Right lobe of liver (tissue), 4 donors: Measurements from ENCODE around the gene NDFIP2.

ENCODE experiments used
- POLR2A ChIP-seq: fragments of 450-650 bp; IDR thresholded peaks from one replicate; pipeline ENCODE4 v1.6.1; 2017; ENCODE audit warnings: antibody characterized with exemption, mild to moderate bottlenecking
- TF ChIP-seq, protein P1 (sequence below), 4 donors: fragments of 200-600 bp in 3 of 4; fragments of 450-650 bp in 1 of 4; IDR thresholded peaks; one replicate each; pipeline versions ENCODE4 v1.5.1 to v1.8.0; 2016 to 2022; ENCODE audit warnings: antibody characterized with exemption in 4 of 4, mild to moderate bottlenecking in 2 of 4
- donor health status: DM: no; HTN: no; CAD: no.
- donor health status: DM: no; HTN: no; CAD: no.
- donor health status: DM: no; HTN: yes; CAD: no.

DNA sequence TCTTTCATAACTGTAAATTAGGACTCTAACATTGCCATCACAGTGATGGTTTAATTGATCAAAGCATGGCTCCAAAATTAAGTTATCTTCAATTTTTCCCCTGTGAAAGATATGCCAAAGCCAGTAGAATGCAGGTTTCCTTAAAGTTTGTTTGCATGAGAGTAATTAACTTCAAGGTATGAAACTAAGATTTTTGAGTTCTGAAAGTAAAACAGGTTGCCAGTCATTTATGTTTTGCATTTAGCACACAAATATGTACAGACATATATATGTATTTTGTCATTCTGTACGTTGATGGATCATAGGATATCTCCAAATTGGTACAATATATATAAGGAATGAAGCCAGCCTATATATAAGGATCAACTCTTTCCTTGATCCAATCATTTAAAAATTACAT is 23.6 kb upstream of the NDFIP2 start:
- TF ChIP-seq POLR2A, result no peak
- TF ChIP-seq, protein P1, sequence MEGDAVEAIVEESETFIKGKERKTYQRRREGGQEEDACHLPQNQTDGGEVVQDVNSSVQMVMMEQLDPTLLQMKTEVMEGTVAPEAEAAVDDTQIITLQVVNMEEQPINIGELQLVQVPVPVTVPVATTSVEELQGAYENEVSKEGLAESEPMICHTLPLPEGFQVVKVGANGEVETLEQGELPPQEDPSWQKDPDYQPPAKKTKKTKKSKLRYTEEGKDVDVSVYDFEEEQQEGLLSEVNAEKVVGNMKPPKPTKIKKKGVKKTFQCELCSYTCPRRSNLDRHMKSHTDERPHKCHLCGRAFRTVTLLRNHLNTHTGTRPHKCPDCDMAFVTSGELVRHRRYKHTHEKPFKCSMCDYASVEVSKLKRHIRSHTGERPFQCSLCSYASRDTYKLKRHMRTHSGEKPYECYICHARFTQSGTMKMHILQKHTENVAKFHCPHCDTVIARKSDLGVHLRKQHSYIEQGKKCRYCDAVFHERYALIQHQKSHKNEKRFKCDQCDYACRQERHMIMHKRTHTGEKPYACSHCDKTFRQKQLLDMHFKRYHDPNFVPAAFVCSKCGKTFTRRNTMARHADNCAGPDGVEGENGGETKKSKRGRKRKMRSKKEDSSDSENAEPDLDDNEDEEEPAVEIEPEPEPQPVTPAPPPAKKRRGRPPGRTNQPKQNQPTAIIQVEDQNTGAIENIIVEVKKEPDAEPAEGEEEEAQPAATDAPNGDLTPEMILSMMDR (IDR thresholded peaks at IDR 0.05), result no peak
